Mesodermal cell (in vitro differentiated cells): ENCODE measurements around the gene NDFIP2.

Experiments
- H3K27ac ChIP-seq: 2 replicates; pipeline ENCODE4 v1.7.0; 2013; ENCODE audit warnings: mild to moderate bottlenecking, low read depth, low read length, moderate library complexity; ENCODE audit not compliant: severe bottlenecking
- H3K36me3 ChIP-seq: 2 replicates; pipeline ENCODE4 v1.7.1; 2013; ENCODE audit warnings: mild to moderate bottlenecking, low read length, moderate library complexity; ENCODE audit not compliant: control insufficient read depth, insufficient read depth
- H3K4me1 ChIP-seq: one replicate; pipeline ENCODE4 v1.7.1; 2013; ENCODE audit warnings: mild to moderate bottlenecking, low read length; ENCODE audit not compliant: insufficient read depth, control insufficient read depth, poor library complexity, severe bottlenecking
- H3K4me3 ChIP-seq: 2 replicates; pipeline ENCODE4 v1.7.0; 2013; ENCODE audit warnings: low read length, control low read depth, mild to moderate bottlenecking; ENCODE audit not compliant: insufficient read depth, poor library complexity, severe bottlenecking; ENCODE audit errors: extremely low read depth
- H3K9me3 ChIP-seq: 2 replicates; pipeline ENCODE4 v1.7.1; 2013; ENCODE audit warnings: mild to moderate bottlenecking, low read length, moderate library complexity; ENCODE audit not compliant: control insufficient read depth
- WGBS, 2 experiments: methylation state at CpG; one replicate each; pipeline ENCODE4 v1.1.5; 2013; ENCODE audit warnings: missing lambda C conversion rate in 2 of 2; ENCODE audit not compliant: insufficient coverage in 2 of 2; 5-methylcytosine and 5-hydroxymethylcytosine counted together

The NDFIP2 gene

DNA sequence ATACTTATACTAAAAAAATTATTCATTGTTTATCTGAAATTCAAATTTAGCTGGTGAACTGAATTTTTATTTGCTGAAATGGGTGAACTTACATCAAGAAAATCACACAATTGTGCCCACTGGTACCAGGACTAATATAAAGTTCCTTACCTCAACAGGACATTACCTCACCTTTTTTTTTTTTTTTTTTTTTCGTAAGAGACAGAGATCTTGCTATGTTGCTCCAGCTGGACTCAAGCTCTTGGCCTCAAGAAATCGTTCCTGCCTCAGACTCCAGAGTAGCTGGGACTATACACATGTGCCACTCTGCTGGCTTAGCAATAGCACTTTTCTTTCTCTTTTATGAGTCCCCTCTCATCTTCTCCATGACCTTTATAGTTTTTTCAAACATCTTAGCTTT is 22.5 kb upstream of the NDFIP2 start:
- H3K4me3 ChIP-seq = no peak overlapping the region
- 57 to 93% methylated on average over 1 of the region's 2 CpGs for WGBS, 2 experiments
- H3K36me3 ChIP-seq = no peaks in the 10 kb centered on the region
- H3K9me3 ChIP-seq = peaks cover 4% of the 10 kb centered on the region
- no peak overlapping the region for H3K27ac ChIP-seq
- no peaks in the 10 kb centered on the region for H3K4me1 ChIP-seq

DNA sequence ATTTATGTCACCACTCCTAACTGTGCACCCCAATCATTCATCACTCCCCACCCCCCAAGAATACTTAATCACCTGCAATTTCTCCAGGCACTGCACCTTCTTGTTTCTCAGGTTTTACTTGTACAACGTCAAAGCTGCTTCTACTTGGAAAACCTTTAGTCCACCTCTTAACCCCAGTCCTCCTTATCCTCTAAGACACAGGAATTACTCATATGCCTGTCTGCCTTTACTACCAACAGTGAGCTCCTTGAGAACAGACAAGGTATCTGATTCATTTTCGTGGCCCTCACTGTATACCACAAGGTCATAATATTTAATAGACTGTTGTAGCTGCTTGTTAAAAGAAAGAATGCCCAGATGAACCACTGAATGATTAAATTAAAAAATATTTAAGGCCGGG is 21.0 kb upstream of the NDFIP2 start:
- peaks cover 4% of the 10 kb centered on the region for H3K9me3 ChIP-seq
- H3K27ac ChIP-seq = no peak overlapping the region
- H3K4me1 ChIP-seq = no peaks in the 10 kb centered on the region
- H3K36me3 ChIP-seq = no peaks in the 10 kb centered on the region
- H3K4me3 ChIP-seq = no peak overlapping the region
- 94 to 100% methylated on average over 1 to 2 of the region's 3 CpGs for WGBS, 2 experiments

DNA sequence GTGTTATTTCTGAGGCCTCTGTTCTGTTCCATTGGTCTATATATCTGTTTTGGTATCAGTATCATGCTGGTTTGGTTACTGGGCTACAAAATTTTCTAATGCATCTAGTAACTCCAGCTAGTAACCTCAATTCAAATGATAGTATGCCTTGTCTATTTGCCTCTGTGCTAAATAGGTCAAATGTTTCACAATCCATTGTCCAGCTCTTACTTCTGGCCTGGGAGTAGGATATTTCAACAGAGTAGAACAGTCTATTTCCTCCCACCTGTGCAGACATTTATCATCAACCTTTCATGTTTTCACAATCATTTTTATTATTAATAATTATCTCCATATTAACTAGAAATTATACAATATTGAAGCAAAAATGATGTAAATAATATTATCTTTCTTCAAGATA is 18.1 kb upstream of the NDFIP2 start:
- Histone ChIP-seq H3K36me3 (no peaks in the 10 kb centered on the region), H3K4me1 (peaks cover 3% of the 10 kb centered on the region), H3K27ac (no peak overlapping the region), H3K9me3 (no peaks in the 10 kb centered on the region), H3K4me3 (no peak overlapping the region)

- WGBS, 2 experiments = no CpG with 5 or more reads among the region's 1 CpG
- Histone ChIP-seq H3K36me3 (no peaks in the 10 kb centered on the region), H3K9me3 (no peaks in the 10 kb centered on the region), H3K4me1 (peaks cover 3% of the 10 kb centered on the region), H3K4me3 (no peak overlapping the region), H3K27ac (no peak overlapping the region)
Measured at GRCh38 chr13:79463604-79464003, 17.4 kb upstream of the NDFIP2 start.

GRCh38 chr13:79466872-79467271 is 14.1 kb upstream of the NDFIP2 start:
- Histone ChIP-seq H3K4me1 (peaks cover 3% of the 10 kb centered on the region), H3K4me3 (no peak overlapping the region), H3K9me3 (no peaks in the 10 kb centered on the region), H3K36me3 (no peaks in the 10 kb centered on the region), H3K27ac (no peak overlapping the region)
- WGBS, 2 experiments = 60 to 80% methylated on average over 1 of the region's 2 CpGs

DNA sequence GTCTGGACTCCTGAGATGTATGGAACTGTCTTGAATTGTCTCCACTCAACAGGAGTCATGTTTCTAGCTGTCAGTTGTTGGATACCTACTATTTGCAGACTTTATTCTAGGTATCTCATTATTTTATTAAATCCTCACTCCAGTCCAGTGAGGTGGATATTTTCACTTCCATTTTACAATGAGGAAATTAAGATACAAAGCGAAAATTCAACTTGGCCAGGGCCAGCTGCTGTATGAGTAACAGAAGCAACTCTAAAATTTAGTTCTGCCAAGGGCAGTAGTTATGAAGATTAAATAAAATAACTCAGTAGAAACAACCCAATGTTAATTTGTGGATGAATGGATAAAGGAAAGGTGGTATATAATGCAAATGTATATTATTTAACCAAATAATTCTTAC is 12.6 kb upstream of the NDFIP2 start:
- H3K9me3 ChIP-seq = no peaks in the 10 kb centered on the region
- no peaks in the 10 kb centered on the region for H3K36me3 ChIP-seq
- H3K4me3 ChIP-seq = no peak overlapping the region
- H3K4me1 ChIP-seq = peaks cover 3% of the 10 kb centered on the region
- no peak overlapping the region for H3K27ac ChIP-seq
- WGBS, 2 experiments = no CpG with 5 or more reads among the region's 1 CpG

- peaks cover 3% of the 10 kb centered on the region for H3K4me1 ChIP-seq
- H3K4me3 ChIP-seq = no peak overlapping the region
- WGBS, 2 experiments = 80% methylated on average over 2 of the region's 3 CpGs; no CpG with 5 or more reads in 1 of the 2 experiments
- H3K27ac ChIP-seq = no peak overlapping the region
- H3K36me3 ChIP-seq = no peaks in the 10 kb centered on the region
- no peaks in the 10 kb centered on the region for H3K9me3 ChIP-seq
Measured at GRCh38 chr13:79468819-79469218, 12.1 kb upstream of the NDFIP2 start.

DNA sequence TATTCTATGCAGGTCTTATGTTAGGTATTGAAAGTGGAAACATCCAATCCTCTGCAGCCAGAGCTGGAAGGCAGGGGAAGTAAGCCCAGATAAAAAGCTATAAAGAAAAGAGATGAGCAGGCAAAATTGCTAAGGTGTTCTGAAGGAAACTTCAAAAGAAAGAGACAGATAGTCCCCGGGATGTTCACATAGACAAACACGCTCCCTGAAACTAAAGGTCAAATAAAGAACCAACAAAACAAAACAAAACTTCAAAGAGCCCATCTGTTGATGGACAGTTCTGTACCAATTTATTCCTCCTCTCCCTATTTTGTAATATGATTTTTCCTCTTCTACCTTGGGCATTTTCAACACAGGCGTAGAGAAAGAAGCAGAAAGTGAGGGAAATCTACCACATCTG is 11.3 kb upstream of the NDFIP2 start:
- Histone ChIP-seq H3K27ac (no peak overlapping the region), H3K4me1 (peaks cover 3% of the 10 kb centered on the region), H3K9me3 (no peaks in the 10 kb centered on the region), H3K4me3 (no peak overlapping the region), H3K36me3 (no peaks in the 10 kb centered on the region)
- WGBS, 2 experiments = 60% methylated on average over 1 of the region's 3 CpGs; no CpG with 5 or more reads in 1 of the 2 experiments

DNA sequence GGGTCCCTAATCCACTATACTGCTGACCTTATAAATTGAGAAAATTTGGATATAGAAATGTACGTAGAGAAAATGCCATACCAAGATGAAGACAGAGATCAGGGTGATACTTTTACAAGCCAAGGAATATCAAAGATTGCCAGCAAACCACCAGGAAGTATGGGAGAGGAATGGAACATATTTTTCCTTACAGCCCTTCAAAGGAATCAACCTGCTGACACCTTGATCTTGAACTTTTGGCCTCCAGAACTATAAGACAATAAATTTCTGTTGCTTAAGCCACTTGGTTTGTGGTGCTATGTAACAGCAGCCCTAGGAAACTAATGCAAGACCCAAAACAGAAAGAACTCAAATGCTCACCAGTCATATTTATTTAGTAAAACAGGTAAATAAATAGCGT is 10.3 kb upstream of the NDFIP2 start:
- no CpG with 5 or more reads among the region's 2 CpGs for WGBS, 2 experiments

DNA sequence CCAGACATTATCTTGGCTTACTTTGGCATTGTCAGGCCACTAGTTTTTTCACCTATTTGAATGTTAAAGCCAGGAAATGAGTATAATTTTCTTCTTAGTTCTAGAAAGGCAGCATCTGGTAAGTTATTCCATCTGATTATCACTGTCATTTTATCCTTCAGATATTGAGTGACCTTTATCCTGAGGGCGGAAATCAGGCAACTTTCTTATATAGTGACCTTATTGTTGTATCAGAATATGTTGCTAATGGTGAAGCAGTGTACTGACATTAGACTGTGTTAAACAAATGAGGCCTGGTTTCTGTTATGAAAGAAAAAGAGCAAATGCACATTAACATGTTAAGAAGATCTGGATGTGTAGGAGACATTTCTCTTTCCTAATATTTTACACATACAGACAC is 5.4 kb upstream of the NDFIP2 start:
- Histone ChIP-seq H3K27ac (no peak overlapping the region), H3K36me3 (no peaks in the 10 kb centered on the region), H3K9me3 (no peaks in the 10 kb centered on the region), H3K4me1 (peaks cover 2% of the 10 kb centered on the region), H3K4me3 (no peak overlapping the region)
- WGBS, 2 experiments = no CpG with 5 or more reads among the region's 1 CpG

More for the DNA sequence above, 10.3 kb upstream of the NDFIP2 start:
- Histone ChIP-seq H3K36me3 (no peaks in the 10 kb centered on the region), H3K4me3 (no peak overlapping the region), H3K27ac (no peak overlapping the region), H3K9me3 (no peaks in the 10 kb centered on the region), H3K4me1 (peaks cover 3% of the 10 kb centered on the region)

- H3K9me3 ChIP-seq = no peaks in the 10 kb centered on the region
- no peaks in the 10 kb centered on the region for H3K36me3 ChIP-seq
- H3K4me1 ChIP-seq = peaks cover 6% of the 10 kb centered on the region
- H3K27ac ChIP-seq = no peak overlapping the region
- 64 to 74% methylated on average over 2 of the region's 3 CpGs for WGBS, 2 experiments
- no peak overlapping the region for H3K4me3 ChIP-seq
Measured at GRCh38 chr13:79477968-79478367, 3.0 kb upstream of the NDFIP2 start.

GRCh38 chr13:79479882-79480281 is 1.1 kb upstream of the NDFIP2 start:
- no peaks in the 10 kb centered on the region for H3K36me3 ChIP-seq
- H3K27ac ChIP-seq = no peak overlapping the region
- 73 to 100% methylated on average over 3 of the region's 5 CpGs for WGBS, 2 experiments
- no peak overlapping the region for H3K4me3 ChIP-seq
- peaks cover 20% of the 10 kb centered on the region for H3K4me1 ChIP-seq
- no peaks in the 10 kb centered on the region for H3K9me3 ChIP-seq
